K562 (cell line): ENCODE results near the gene CBLN2. TPM values are rescaled to one million over a fixed set of nuclear protein-coding genes. Genes with fewer than 3 reads are reported as not detected.

Experiments
- ATAC-seq: fragments of 200-7000 bp; cut with Tn5 transposase; 3 replicates; pipeline ENCODE4 v1.9.1; 2020; ENCODE audit warnings: moderate library complexity
- BruUV-seq: library from RNA; stranded (reverse); fragments of 400-500 nt; replicated peaks from 2 replicates; lab custom pipeline; 2021; lab: Mats Ljungman, UMichigan
- CTCF ChIA-PET: fragments of 300-600 bp; formaldehyde crosslinking; extraction: SDS; loops from one replicate; lab custom pipeline; 2021; ENCODE audit warnings: low intra/inter-chr PET ratio; lab: Yijun Ruan, JAX
- POLR2A ChIA-PET: fragments of 300-600, 350-650 bp; sonication (Branson Sonifier 250); formaldehyde crosslinking; extraction: SDS; loops from one replicate; lab custom pipeline; 2021; ENCODE audit warnings: antibody characterized with exemption, inconsistent platforms; lab: Yijun Ruan, JAX
- DNase-seq, 4 experiments: peaks; one replicate each; pipeline versions ENCODE4 v3.0.0 to v3.0.0-alpha.2; 2011 to 2018; ENCODE audit warnings: low spot score in 3 of 4, mixed read lengths in 3 of 4; ENCODE audit errors: extremely low read depth in 1 of 4
- FAIRE-seq: peaks from 2 replicates; lab custom pipeline; 2011; peaks lifted over from hg19 to GRCh38; lab: Jason Lieb, UNC
- H2AFZ ChIP-seq: 2 replicates; pipeline ENCODE4 v1.6.0; 2011; ENCODE audit warnings: low read depth, low read length, control low read depth, inconsistent platforms
- H3K27ac ChIP-seq: fragments of 200-600 bp; 3 replicates; pipeline ENCODE4 v1.8.0; 2011; ENCODE audit warnings: low read depth, mild to moderate bottlenecking, control low read depth, inconsistent platforms, low read length, moderate library complexity, mixed read lengths; ENCODE audit errors: extremely low read depth
- H3K27me3 ChIP-seq, 2 experiments: fragments of 300-600 bp in 1 of 2; 2 replicates in 1 of 2; 3 replicates in 1 of 2; pipeline versions ENCODE4 v1.6.0 to v1.8.0; 2011; ENCODE audit warnings: inconsistent platforms in 2 of 2, low read length in 2 of 2, mild to moderate bottlenecking in 1 of 2, mixed read lengths in 1 of 2, moderate library complexity in 1 of 2; ENCODE audit not compliant: control insufficient read depth in 2 of 2, insufficient read depth in 2 of 2
- H3K36me3 ChIP-seq: fragments of 300-600 bp; 3 replicates; pipeline ENCODE4 v1.8.0; 2011; ENCODE audit warnings: mild to moderate bottlenecking, low read length, inconsistent platforms; ENCODE audit not compliant: control insufficient read depth, insufficient read depth
- H3K4me1 ChIP-seq, 2 experiments: fragments of 200-600 bp in 1 of 2; replicated peaks in 1 of 2; 2 replicates in 1 of 2; 3 replicates in 1 of 2; pipeline versions ENCODE4 v1.5.1 to v1.8.0; 2011; ENCODE audit warnings: inconsistent platforms in 2 of 2, low read length in 2 of 2, mild to moderate bottlenecking in 1 of 2, mixed read lengths in 1 of 2, moderate library complexity in 1 of 2; ENCODE audit not compliant: control insufficient read depth in 2 of 2, insufficient read depth in 2 of 2
- H3K4me2 ChIP-seq: 2 replicates; pipeline ENCODE4 v1.6.1; 2011; ENCODE audit warnings: low read length, control low read depth, inconsistent platforms, mixed read lengths; ENCODE audit not compliant: insufficient read depth
- H3K4me3 ChIP-seq: fragments of 200-600 bp; sonication (generic), shearing (Covaris generic); 2 replicates; pipeline ENCODE4 v1.5.1; 2016; ENCODE audit warnings: control low read depth, inconsistent platforms
- H3K79me2 ChIP-seq: fragments of 200-600 bp; 3 replicates; pipeline ENCODE4 v1.8.0; 2011; ENCODE audit warnings: low read length, inconsistent platforms; ENCODE audit not compliant: control insufficient read depth, insufficient read depth
- H3K9ac ChIP-seq, 2 experiments: 2 replicates each; pipeline versions ENCODE4 v1.6.0 to v1.6.1; 2011; ENCODE audit warnings: low read depth in 2 of 2, low read length in 2 of 2, control low read depth in 1 of 2, inconsistent platforms in 1 of 2, mild to moderate bottlenecking in 1 of 2, mixed read lengths in 1 of 2; ENCODE audit not compliant: insufficient read depth in 1 of 2
- H3K9me1 ChIP-seq: one replicate; pipeline ENCODE4 v1.6.0; 2011; ENCODE audit warnings: inconsistent platforms, mild to moderate bottlenecking, low read length, moderate library complexity; ENCODE audit not compliant: control insufficient read depth, insufficient read depth
- H3K9me3 ChIP-seq: replicated peaks from 2 replicates; pipeline ENCODE4 v1.5.1; 2011; ENCODE audit warnings: low read depth, low read length, inconsistent platforms; ENCODE audit not compliant: control insufficient read depth, insufficient read depth
- H4K20me1 ChIP-seq: replicated peaks from 2 replicates; pipeline ENCODE4 v1.6.1; 2011; ENCODE audit warnings: low read length, inconsistent platforms, mixed read lengths; ENCODE audit not compliant: control insufficient read depth, insufficient read depth
- ELF2 ChIP-seq: fragments of 250-450 bp; sonication (Bioruptor Pico); IDR thresholded peaks from 2 replicates; pipeline ENCODE4 v1.5.0; 2021; ENCODE audit warnings: mild to moderate bottlenecking
- ELF4 ChIP-seq: fragments of 450-650 bp; formaldehyde crosslinking; IDR thresholded peaks from 2 replicates; pipeline ENCODE4 v1.4.0; 2022; ENCODE audit warnings: missing genetic modification characterization
- NFRKB ChIP-seq: fragments of 450-650 bp; IDR thresholded peaks from 2 replicates; pipeline ENCODE4 v1.6.1; 2016; ENCODE audit warnings: low read depth
- SRF ChIP-seq, 2 experiments: fragments of 250-450, 450-650 bp in 1 of 2; sonication (Bioruptor Pico) in 1 of 2; sonication (generic) in 1 of 2; formaldehyde crosslinking; IDR thresholded peaks; 2 replicates each; pipeline versions ENCODE4 v1.5.0 to v1.5.1; 2020 to 2022; ENCODE audit warnings: mild to moderate bottlenecking in 1 of 2, missing genetic modification reagents in 1 of 2
- THRAP3 ChIP-seq: fragments of 450-650 bp; IDR thresholded peaks from 2 replicates; pipeline ENCODE4 v1.6.1; 2016; ENCODE audit warnings: mild to moderate bottlenecking, inconsistent platforms, borderline replicate concordance
- ZNF518B ChIP-seq: fragments of 250-450 bp; sonication (Bioruptor Pico); IDR thresholded peaks from 2 replicates; pipeline ENCODE4 v1.5.0; 2021; ENCODE audit warnings: mild to moderate bottlenecking, moderate library complexity
- WGBS: fragments of 100-300 bp; shearing (Covaris generic); methylation state at CpG from one replicate; pipeline ENCODE4 v1.1.6; 2016; ENCODE audit warnings: low coverage, mixed read lengths; ENCODE audit not compliant: insufficient coverage; ENCODE audit errors: missing lambda C conversion rate; 5-methylcytosine and 5-hydroxymethylcytosine counted together
- in situ Hi-C: fragments of 300-500 bp; cut with MboI; formaldehyde crosslinking; loops from 4 replicates; pipeline ENCODE4 v1.15.0; 2018; ENCODE audit warnings: inconsistent platforms, mixed read lengths
- intact Hi-C: fragments of 100-400 bp; cut with micrococcal nuclease; formaldehyde crosslinking; loops from 2 replicates; pipeline ENCODE4 v1.14.2; 2022
- polyA plus RNA-seq, 8 experiments: library from polyadenylated mRNA; depleted of rRNA in 4 of 8; stranded (reverse) in 5 of 8; unstranded in 3 of 8; fragments of >200 nt; fragmentation: Nextera tagmentation in 2 of 8; fragmentation: Illumina TruSeq in 1 of 8; extraction: Ambion mirVana in 2 of 8; extraction: Trizol in 1 of 8; gene quantifications; 2 replicates each; pipeline versions ENCODE4 v1.2.1 to v1.2.3, GENCODE V29; 2011 to 2014; ENCODE audit warnings: inconsistent platforms in 1 of 8, missing spikeins in 1 of 8
- total RNA-seq, 7 experiments: library from RNA; depleted of rRNA in 6 of 7; stranded (reverse); fragments of >200 nt in 6 of 7; fragmentation: Illumina TruSeq in 2 of 7; extraction: Trizol in 2 of 7; gene quantifications; 2 replicates each; pipeline versions ENCODE4 v1.2.1 to v1.2.3, GENCODE V29; 2011 to 2021; ENCODE audit warnings: low replicate concordance in 1 of 7

Gene CBLN2
- total and polyA plus RNA-seq, 9 of the 15 experiments (the other 6 are each of a cell fraction or from before 2014, with no cell fraction given), result not detected

GRCh38 chr18:72572896-72573295, 28.8 kb upstream of the CBLN2 start:
- CTCF ChIA-PET, result no interaction called here
- no peaks in the 10 kb centered on the region for H4K20me1 ChIP-seq
- no peak overlapping the region for H3K27ac ChIP-seq
- POLR2A ChIA-PET, result no interaction called here
- ATAC-seq, result no peak
- H3K9ac ChIP-seq, result no peak overlapping the region
- H3K4me2 ChIP-seq, result no peak overlapping the region
- DNase-seq, result no peak
- no peak overlapping the region for H2AFZ ChIP-seq
- no TSS peak for BruUV-seq
- no peak overlapping the region for H3K4me3 ChIP-seq
- no peaks in the 10 kb centered on the region for H3K79me2 ChIP-seq
- H3K4me1 ChIP-seq, result no peaks in the 10 kb centered on the region
- H3K9me1 ChIP-seq, result no peaks in the 10 kb centered on the region
- FAIRE-seq, result no peak
- intact Hi-C loops (no loop called here), in situ Hi-C loops (no loop called here)
- WGBS, result 0% methylated on average over 2 of the region's 2 CpGs
- H3K9me3 ChIP-seq, result no peaks in the 10 kb centered on the region
- no peaks in the 10 kb centered on the region for H3K27me3 ChIP-seq
- H3K36me3 ChIP-seq, result no peaks in the 10 kb centered on the region
- TF ChIP-seq ELF2 (no peak), SRF (CRISPR knock-in tag; IDR thresholded peaks at IDR 0.05) (no peak), THRAP3 (no peak), ZNF518B (CRISPR knock-in tag) (no peak), ELF4 (CRISPR knock-in tag) (no peak), NFRKB (no peak)
